IMR-90 (cell line): ENCODE data around the gene HNRNPUL1. TPM values are rescaled to one million over a fixed set of nuclear protein-coding genes. Genes with fewer than 3 reads are reported as not detected.

Experiments used
- ATAC-seq: fragments of 200-7000 bp; cut with Tn5 transposase; 2 replicates; pipeline ENCODE4 v1.9.1; 2020; ENCODE audit warnings: low read depth, mild to moderate bottlenecking, moderate library complexity
- BruUV-seq: library from RNA; stranded (reverse); fragments of 400-500 nt; replicated peaks from 2 replicates; lab custom pipeline; 2021; lab: Mats Ljungman, UMichigan
- CTCF ChIA-PET: fragments of 300-600 bp; formaldehyde crosslinking; extraction: SDS; loops from one replicate; lab custom pipeline; 2021; ENCODE audit warnings: antibody characterized with exemption; lab: Yijun Ruan, JAX
- POLR2A ChIA-PET: fragments of 300-600 bp; sonication (Branson Sonifier 250); formaldehyde crosslinking; loops from one replicate; lab custom pipeline; 2022; ENCODE audit warnings: antibody characterized with exemption; ENCODE audit not compliant: unreplicated experiment; lab: Charles Lee
- DNase-seq: peaks from one replicate; pipeline ENCODE4 v3.0.0; 2013
- H2AFZ ChIP-seq: replicated peaks from 2 replicates; pipeline ENCODE3; 2013; ENCODE audit warnings: low read length, mild to moderate bottlenecking; ENCODE audit not compliant: poor library complexity
- H2AK5ac ChIP-seq: 2 replicates; pipeline ENCODE4 v1.6.1; 2013; ENCODE audit warnings: low read depth, low read length, inconsistent platforms
- H2AK9ac ChIP-seq: replicated peaks from 2 replicates; pipeline ENCODE3; 2013; ENCODE audit warnings: mild to moderate bottlenecking, low read depth, low read length, moderate library complexity; ENCODE audit not compliant: poor library complexity
- H2BK120ac ChIP-seq: 2 replicates; pipeline ENCODE4 v1.6.1; 2013; ENCODE audit warnings: low read depth, low read length, inconsistent platforms
- H2BK15ac ChIP-seq: 3 replicates; pipeline ENCODE4 v1.6.1; 2013; ENCODE audit warnings: low read depth, low read length, inconsistent platforms
- H2BK20ac ChIP-seq: 2 replicates; pipeline ENCODE4 v1.6.1; 2013; ENCODE audit warnings: low read depth, mild to moderate bottlenecking, inconsistent platforms, low read length, moderate library complexity
- H2BK5ac ChIP-seq: 2 replicates; pipeline ENCODE4 v1.6.1; 2013; ENCODE audit warnings: mild to moderate bottlenecking, low read depth, low read length, inconsistent platforms; ENCODE audit not compliant: poor library complexity, severe bottlenecking
- H3K14ac ChIP-seq: replicated peaks from 2 replicates; pipeline ENCODE4 v1.6.1; 2013; ENCODE audit warnings: low read depth, low read length, inconsistent platforms
- H3K18ac ChIP-seq: 2 replicates; pipeline ENCODE4 v1.6.1; 2013; ENCODE audit warnings: low read depth, low read length, control low read depth
- H3K23ac ChIP-seq: 2 replicates; pipeline ENCODE4 v1.6.1; 2013; ENCODE audit warnings: low read depth, low read length, inconsistent platforms
- H3K27ac ChIP-seq: 2 replicates; pipeline ENCODE4 v1.5.1; 2013; ENCODE audit warnings: mild to moderate bottlenecking, control low read depth, low read length; ENCODE audit not compliant: insufficient read depth
- H3K27me3 ChIP-seq: 2 replicates; pipeline ENCODE4 v1.6.1; 2013; ENCODE audit warnings: low read length; ENCODE audit not compliant: control insufficient read depth, insufficient read depth
- H3K36me3 ChIP-seq: 2 replicates; pipeline ENCODE4 v1.6.1; 2013; ENCODE audit warnings: low read length, mixed read lengths; ENCODE audit not compliant: control insufficient read depth, insufficient read depth
- H3K4ac ChIP-seq: 2 replicates; pipeline ENCODE4 v1.6.1; 2013; ENCODE audit warnings: low read depth, low read length, inconsistent platforms
- H3K4me1 ChIP-seq: 2 replicates; pipeline ENCODE4 v1.6.1; 2013; ENCODE audit warnings: low read length, mixed read lengths; ENCODE audit not compliant: control insufficient read depth, insufficient read depth
- H3K4me2 ChIP-seq: 2 replicates; pipeline ENCODE4 v1.6.1; 2013; ENCODE audit warnings: low read depth, mild to moderate bottlenecking, control low read depth, low read length, moderate library complexity
- H3K4me3 ChIP-seq: 2 replicates; pipeline ENCODE4 v1.5.1; 2013; ENCODE audit warnings: low read depth, mild to moderate bottlenecking, control low read depth, low read length, moderate library complexity; ENCODE audit not compliant: insufficient read depth
- H3K56ac ChIP-seq: 2 replicates; pipeline ENCODE4 v1.6.1; 2013; ENCODE audit warnings: low read length, inconsistent platforms; ENCODE audit not compliant: insufficient read depth; ENCODE audit errors: extremely low read depth
- H3K79me1 ChIP-seq, 2 experiments: 2 replicates each; pipeline ENCODE4 v1.6.1; 2013; ENCODE audit warnings: low read length in 2 of 2, inconsistent platforms in 1 of 2, low read depth in 1 of 2
- H3K9ac ChIP-seq: 2 replicates; pipeline ENCODE4 v1.6.1; 2013; ENCODE audit warnings: low read depth, low read length, control low read depth
- H3K9me1 ChIP-seq: 2 replicates; pipeline ENCODE4 v1.6.1; 2013; ENCODE audit warnings: low read length, inconsistent platforms; ENCODE audit not compliant: insufficient read depth
- H3K9me3 ChIP-seq: 2 replicates; pipeline ENCODE4 v1.6.1; 2013; ENCODE audit warnings: low read length; ENCODE audit not compliant: control insufficient read depth, insufficient read depth
- H4K20me1 ChIP-seq: 2 replicates; pipeline ENCODE4 v1.6.1; 2013; ENCODE audit warnings: low read length, inconsistent platforms; ENCODE audit not compliant: insufficient read depth
- H4K5ac ChIP-seq: 2 replicates; pipeline ENCODE4 v1.6.1; 2013; ENCODE audit warnings: mild to moderate bottlenecking, low read depth, low read length, control low read depth
- H4K8ac ChIP-seq, 2 experiments: 2 replicates each; pipeline ENCODE4 v1.6.1; 2013; ENCODE audit warnings: low read depth in 2 of 2, low read length in 2 of 2, control low read depth in 1 of 2, inconsistent platforms in 1 of 2
- H4K91ac ChIP-seq: 2 replicates; pipeline ENCODE4 v1.6.1; 2013; ENCODE audit warnings: low read depth, low read length, inconsistent platforms; ENCODE audit not compliant: insufficient read depth
- BHLHE40 ChIP-seq: fragments of 150-350 bp; IDR thresholded peaks from 2 replicates; pipeline ENCODE4 v1.6.1; 2016; ENCODE audit warnings: mild to moderate bottlenecking, low read depth, low read length
- CEBPB ChIP-seq: IDR thresholded peaks from 2 replicates; pipeline ENCODE4 v1.6.1; 2012; ENCODE audit warnings: low read depth, low read length, improper control_type of control experiment
- CHD1 ChIP-seq: IDR thresholded peaks from 2 replicates; pipeline ENCODE4 v1.6.1; 2012; ENCODE audit warnings: low read depth, low read length, improper control_type of control experiment
- FOS ChIP-seq: fragments of 150-350 bp; IDR thresholded peaks from 2 replicates; pipeline ENCODE4 v1.6.1; 2016; ENCODE audit warnings: low read depth, low read length
- MAFK ChIP-seq: IDR thresholded peaks from 2 replicates; pipeline ENCODE4 v1.6.1; 2012; ENCODE audit warnings: low read depth, low read length, improper control_type of control experiment
- MAZ ChIP-seq: IDR thresholded peaks from 2 replicates; pipeline ENCODE4 v1.6.1; 2012; ENCODE audit warnings: low read depth, mild to moderate bottlenecking, low read length, improper control_type of control experiment, moderate library complexity, borderline replicate concordance
- MXI1 ChIP-seq: IDR thresholded peaks from 2 replicates; pipeline ENCODE4 v1.6.1; 2012; ENCODE audit warnings: low read depth, mild to moderate bottlenecking, low read length, moderate library complexity, borderline replicate concordance
- NFE2L2 ChIP-seq: fragments of 150-350 bp; IDR thresholded peaks from 2 replicates; pipeline ENCODE4 v1.6.1; 2016; ENCODE audit warnings: low read depth, mild to moderate bottlenecking, low read length
- POLR2A ChIP-seq: IDR thresholded peaks from 2 replicates; pipeline ENCODE4 v1.6.1; 2012; ENCODE audit warnings: mild to moderate bottlenecking, low read depth, low read length
- RAD21 ChIP-seq: IDR thresholded peaks from 2 replicates; pipeline ENCODE4 v1.6.1; 2012; ENCODE audit warnings: low read length, improper control_type of control experiment
- RCOR1 ChIP-seq: IDR thresholded peaks from 2 replicates; pipeline ENCODE4 v1.6.1; 2012; ENCODE audit warnings: mild to moderate bottlenecking, low read length, improper control_type of control experiment; ENCODE audit not compliant: insufficient replicate concordance
- RFX5 ChIP-seq: IDR thresholded peaks from 2 replicates; pipeline ENCODE4 v1.8.0; 2012; ENCODE audit warnings: low read depth, mild to moderate bottlenecking, low read length, moderate library complexity
- SMC3 ChIP-seq: fragments of 150-350 bp; IDR thresholded peaks from 2 replicates; pipeline ENCODE4 v1.6.1; 2016; ENCODE audit warnings: low read depth, mild to moderate bottlenecking, antibody characterized with exemption, low read length, moderate library complexity
- WGBS, 2 experiments: methylation state at CpG; one replicate each; pipeline versions ENCODE4 v1.1.5 to v1.1.7; 2013; ENCODE audit warnings: missing lambda C conversion rate in 2 of 2; ENCODE audit not compliant: insufficient read length in 1 of 2; ENCODE audit errors: extremely low coverage in 2 of 2; 5-methylcytosine and 5-hydroxymethylcytosine counted together
- dilution Hi-C: fragments of 300-500 bp; cut with HindIII; formaldehyde crosslinking; loops from one replicate; pipeline ENCODE4 v1.14.3; 2018; ENCODE audit warnings: low sequenced_read_pairs; ENCODE audit not compliant: unreplicated experiment
- in situ Hi-C: fragments of 300-500 bp; cut with MboI; formaldehyde crosslinking; loops from 3 replicates; pipeline ENCODE4 v1.14.3; 2019; ENCODE audit warnings: low sequenced_read_pairs, inconsistent platforms, mixed read lengths
- intact Hi-C: fragments of 100-400 bp; cut with micrococcal nuclease; formaldehyde crosslinking; loops from 2 replicates; pipeline ENCODE4 v1.10.0; 2022
- polyA plus RNA-seq, 3 experiments: library from polyadenylated mRNA; depleted of rRNA; stranded (reverse); fragments of >200 nt; gene quantifications; 2 replicates each; pipeline ENCODE4 v1.2.3, GENCODE V29; 2012; ENCODE audit warnings: low replicate concordance in 1 of 3
- total RNA-seq: library from RNA; depleted of rRNA; stranded (reverse); fragments of >200 nt; gene quantifications from 2 replicates; pipeline ENCODE4 v1.2.3, GENCODE V29; 2012
- TF ChIP-seq, protein P1 (sequence below): conservative IDR thresholded peaks from 2 replicates; pipeline ENCODE4 v1.5.1; 2012; ENCODE audit warnings: mild to moderate bottlenecking, low read depth, low read length, improper control_type of control experiment
- TF ChIP-seq, protein P2 (sequence below): fragments of 150-350 bp; IDR thresholded peaks from 2 replicates; pipeline ENCODE4 v1.6.1; 2017; ENCODE audit warnings: mild to moderate bottlenecking, antibody characterized with exemption, low read length, low read depth
- TF ChIP-seq, protein P3 (sequence below): fragments of 150-350 bp; IDR thresholded peaks from 2 replicates; pipeline ENCODE4 v1.6.1; 2016; ENCODE audit warnings: low read depth, mild to moderate bottlenecking, low read length, moderate library complexity, borderline replicate concordance

Gene HNRNPUL1
- total and polyA plus RNA-seq, 2 of the 4 experiments (the other 2 are of a cell fraction), result 50.7 to 67.3 TPM

DNA sequence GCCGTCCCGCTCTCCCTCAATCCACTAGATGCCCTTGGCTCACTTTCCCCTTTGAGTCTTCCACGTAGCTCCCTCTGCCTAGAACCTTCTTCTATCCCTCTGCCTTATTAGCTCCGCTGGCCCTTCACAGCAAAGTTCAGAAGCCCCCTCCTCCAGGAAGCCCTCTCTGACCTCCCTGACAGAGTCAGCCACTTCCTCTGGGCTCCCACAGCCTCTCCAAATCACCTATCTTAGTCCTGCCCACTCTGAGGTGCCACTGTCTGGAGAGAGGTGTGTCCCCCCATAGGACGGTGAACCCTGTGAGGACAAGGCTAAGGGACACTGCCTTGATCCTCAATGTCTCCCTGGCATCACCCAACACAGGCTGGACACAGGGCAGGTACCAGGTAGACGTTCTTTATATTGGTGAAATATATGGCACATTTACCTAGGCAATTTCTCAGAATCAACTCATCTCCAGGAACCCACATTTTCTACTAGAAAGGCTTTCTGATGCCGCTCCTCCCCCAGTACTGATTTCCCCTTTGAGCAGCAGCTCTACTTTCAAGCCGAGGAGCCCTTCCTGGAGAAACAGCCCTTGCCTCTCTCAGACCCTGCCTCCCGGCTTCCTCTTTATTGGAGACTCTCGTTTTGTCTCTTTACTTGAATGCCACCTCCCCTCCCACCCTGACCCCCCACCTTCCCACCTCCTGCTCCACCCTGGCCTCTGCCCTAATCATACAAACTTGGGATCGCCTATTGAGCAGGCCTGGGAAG lies 93.0 kb downstream of the HNRNPUL1 start:
- H3K56ac ChIP-seq, result no peak overlapping the region
- in situ Hi-C loops, result no loop called here
- H2AK5ac ChIP-seq, result no peak overlapping the region
- no peaks in the 10 kb centered on the region for H3K4me1 ChIP-seq
- WGBS, 2 experiments, result 100% methylated on average over 1 of the region's 11 CpGs; no CpG with 5 or more reads in 1 of the 2 experiments
- no peak overlapping the region for H3K14ac ChIP-seq
- peaks cover 5 to 17% of the 10 kb centered on the region in 2 experiments; a peak in 3 of 4 replicates for H3K79me1 ChIP-seq
- no peak for DNase-seq
- H2AK9ac ChIP-seq, result no peak overlapping the region
- H3K27me3 ChIP-seq, result no peaks in the 10 kb centered on the region
- no peak for ATAC-seq
- H3K36me3 ChIP-seq, result no peaks in the 10 kb centered on the region
- H4K91ac ChIP-seq, result no peak overlapping the region
- no peak overlapping the region for H3K4me2 ChIP-seq
- ChIA-PET POLR2A (no interaction called here), CTCF (no interaction called here)
- no peak overlapping the region for H3K27ac ChIP-seq
- dilution Hi-C loops, result no loop called here
- no peak overlapping the region for H2BK20ac ChIP-seq
- H3K9ac ChIP-seq, result no peak overlapping the region
- H3K18ac ChIP-seq, result no peak overlapping the region
- no peaks in the 10 kb centered on the region for H3K9me3 ChIP-seq
- no peak overlapping the region for H3K4me3 ChIP-seq
- no peak overlapping the region for H3K4ac ChIP-seq
- H3K23ac ChIP-seq, result no peak overlapping the region
- H2BK15ac ChIP-seq, result no peak overlapping the region
- intact Hi-C loops, result no loop called here
- TF ChIP-seq MXI1 (no peak), POLR2A (no peak), BHLHE40 (no peak), CHD1 (no peak), CEBPB (no peak), RAD21 (no peak), MAZ (no peak), RCOR1 (no peak), FOS (no peak), SMC3 (no peak), MAFK (no peak), NFE2L2 (no peak), RFX5 (no peak)
- TF ChIP-seq, protein P1, sequence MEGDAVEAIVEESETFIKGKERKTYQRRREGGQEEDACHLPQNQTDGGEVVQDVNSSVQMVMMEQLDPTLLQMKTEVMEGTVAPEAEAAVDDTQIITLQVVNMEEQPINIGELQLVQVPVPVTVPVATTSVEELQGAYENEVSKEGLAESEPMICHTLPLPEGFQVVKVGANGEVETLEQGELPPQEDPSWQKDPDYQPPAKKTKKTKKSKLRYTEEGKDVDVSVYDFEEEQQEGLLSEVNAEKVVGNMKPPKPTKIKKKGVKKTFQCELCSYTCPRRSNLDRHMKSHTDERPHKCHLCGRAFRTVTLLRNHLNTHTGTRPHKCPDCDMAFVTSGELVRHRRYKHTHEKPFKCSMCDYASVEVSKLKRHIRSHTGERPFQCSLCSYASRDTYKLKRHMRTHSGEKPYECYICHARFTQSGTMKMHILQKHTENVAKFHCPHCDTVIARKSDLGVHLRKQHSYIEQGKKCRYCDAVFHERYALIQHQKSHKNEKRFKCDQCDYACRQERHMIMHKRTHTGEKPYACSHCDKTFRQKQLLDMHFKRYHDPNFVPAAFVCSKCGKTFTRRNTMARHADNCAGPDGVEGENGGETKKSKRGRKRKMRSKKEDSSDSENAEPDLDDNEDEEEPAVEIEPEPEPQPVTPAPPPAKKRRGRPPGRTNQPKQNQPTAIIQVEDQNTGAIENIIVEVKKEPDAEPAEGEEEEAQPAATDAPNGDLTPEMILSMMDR, result no peak
- TF ChIP-seq, protein P2, sequence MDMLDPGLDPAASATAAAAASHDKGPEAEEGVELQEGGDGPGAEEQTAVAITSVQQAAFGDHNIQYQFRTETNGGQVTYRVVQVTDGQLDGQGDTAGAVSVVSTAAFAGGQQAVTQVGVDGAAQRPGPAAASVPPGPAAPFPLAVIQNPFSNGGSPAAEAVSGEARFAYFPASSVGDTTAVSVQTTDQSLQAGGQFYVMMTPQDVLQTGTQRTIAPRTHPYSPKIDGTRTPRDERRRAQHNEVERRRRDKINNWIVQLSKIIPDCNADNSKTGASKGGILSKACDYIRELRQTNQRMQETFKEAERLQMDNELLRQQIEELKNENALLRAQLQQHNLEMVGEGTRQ, result no peak
- TF ChIP-seq, protein P3, sequence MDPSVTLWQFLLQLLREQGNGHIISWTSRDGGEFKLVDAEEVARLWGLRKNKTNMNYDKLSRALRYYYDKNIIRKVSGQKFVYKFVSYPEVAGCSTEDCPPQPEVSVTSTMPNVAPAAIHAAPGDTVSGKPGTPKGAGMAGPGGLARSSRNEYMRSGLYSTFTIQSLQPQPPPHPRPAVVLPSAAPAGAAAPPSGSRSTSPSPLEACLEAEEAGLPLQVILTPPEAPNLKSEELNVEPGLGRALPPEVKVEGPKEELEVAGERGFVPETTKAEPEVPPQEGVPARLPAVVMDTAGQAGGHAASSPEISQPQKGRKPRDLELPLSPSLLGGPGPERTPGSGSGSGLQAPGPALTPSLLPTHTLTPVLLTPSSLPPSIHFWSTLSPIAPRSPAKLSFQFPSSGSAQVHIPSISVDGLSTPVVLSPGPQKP, result no peak
- no peak overlapping the region for H4K8ac ChIP-seq
- no peak overlapping the region for H2BK5ac ChIP-seq
- peaks cover 3% of the 10 kb centered on the region; the same call in 1 of the 2 replicates for H3K9me1 ChIP-seq
- no TSS peak for BruUV-seq
- H2BK120ac ChIP-seq, result no peak overlapping the region
- H4K5ac ChIP-seq, result no peak overlapping the region
- H2AFZ ChIP-seq, result no peak overlapping the region
- peaks cover 10% of the 10 kb centered on the region for H4K20me1 ChIP-seq
